Fibroblast of skin of abdomen (primary cell): ENCODE data around the gene HTR3B.

Experiments
- DNase-seq: peaks from one replicate; pipeline ENCODE4 v3.0.0-alpha.2; 2013

HTR3B gene

DNA sequence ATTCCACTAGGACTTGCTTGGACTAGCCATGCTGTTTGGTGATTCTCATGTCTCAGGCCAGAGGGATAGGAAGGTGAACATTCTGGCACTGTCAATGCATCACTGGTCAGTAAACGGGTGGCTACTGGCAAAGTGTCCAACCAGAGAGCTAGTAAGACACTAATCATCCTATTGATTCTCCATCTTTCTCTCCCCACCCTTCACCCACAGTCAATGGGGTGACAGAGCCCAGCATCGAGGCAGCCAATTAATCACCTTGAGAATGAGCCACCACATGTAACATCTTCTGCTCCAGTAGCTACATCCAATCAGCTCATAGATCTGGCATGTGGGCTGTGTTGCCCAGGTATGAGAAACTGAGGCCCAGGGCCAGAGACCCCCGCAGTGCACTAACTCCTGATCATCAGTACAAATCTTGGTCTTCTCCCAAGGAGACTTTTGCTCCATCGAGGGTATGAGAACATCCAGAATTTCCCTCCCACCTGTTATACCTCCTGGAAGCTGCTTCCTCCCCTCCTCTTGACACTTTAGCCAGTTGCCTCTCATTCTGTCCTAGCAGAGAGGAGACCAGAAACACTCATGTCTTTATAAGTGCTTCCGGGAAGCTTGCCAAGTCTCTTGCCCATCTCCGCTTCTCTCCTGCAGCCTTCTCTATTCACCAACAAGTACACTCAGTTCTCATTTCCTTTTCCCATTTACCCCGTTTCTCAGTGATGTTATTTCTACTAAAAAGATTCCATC, 87.3 kb downstream of the HTR3B start:
- no peak for DNase-seq

- no peak for DNase-seq
Observed at GRCh38 chr11:113992459-113993110, 88.0 kb downstream of the HTR3B start.

- DNase-seq: no peak
Observed at GRCh38 chr11:113994077-113994954, 89.7 kb downstream of the HTR3B start.
